HG03175 (cell line): ENCODE data around the gene POMT2.

Experiments
- ATAC-seq: cut with Tn5 transposase; IDR thresholded peaks from one replicate; pipeline ENCODE4 v1.9.1; 2021; ENCODE audit warnings: mild to moderate bottlenecking, moderate library complexity; ENCODE audit not compliant: unreplicated experiment

Gene POMT2

GRCh38 chr14:77270361-77271112 is 50.1 kb downstream of the POMT2 start:
- no peak for ATAC-seq

GRCh38 chr14:77268989-77269600 is 51.6 kb downstream of the POMT2 start:
- ATAC-seq = no peak

GRCh38 chr14:77267937-77268699 is 52.6 kb downstream of the POMT2 start:
- no peak for ATAC-seq

GRCh38 chr14:77266336-77266735 is 54.3 kb downstream of the POMT2 start:
- no peak for ATAC-seq

GRCh38 chr14:77265561-77266335 is 54.9 kb downstream of the POMT2 start:
- no peak for ATAC-seq

GRCh38 chr14:77265187-77265515 is 55.5 kb downstream of the POMT2 start:
- ATAC-seq = no peak

GRCh38 chr14:77264466-77265186 is 56.1 kb downstream of the POMT2 start:
- no peak for ATAC-seq

GRCh38 chr14:77260631-77261030 is 60.1 kb downstream of the POMT2 start:
- no peak for ATAC-seq

- ATAC-seq = no peak
Observed at GRCh38 chr14:77260199-77260598, 60.5 kb downstream of the POMT2 start.

- no peak for ATAC-seq
Observed at GRCh38 chr14:77259025-77259715, 61.5 kb downstream of the POMT2 start.

- ATAC-seq = no peak
Observed at GRCh38 chr14:77258566-77258965, 62.1 kb downstream of the POMT2 start.

GRCh38 chr14:77257700-77258099 is 63.0 kb downstream of the POMT2 start:
- no peak for ATAC-seq

- ATAC-seq = no peak
Observed at GRCh38 chr14:77256694-77257093, 64.0 kb downstream of the POMT2 start.

GRCh38 chr14:77253333-77254190 is 67.1 kb downstream of the POMT2 start:
- ATAC-seq = no peak

GRCh38 chr14:77251870-77252269 is 68.8 kb downstream of the POMT2 start:
- ATAC-seq = no peak

- ATAC-seq = no peak
Observed at GRCh38 chr14:77250927-77251326, 69.8 kb downstream of the POMT2 start.

- ATAC-seq = no peak
Observed at GRCh38 chr14:77249286-77249685, 71.4 kb downstream of the POMT2 start.

GRCh38 chr14:77248666-77249065 is 72.0 kb downstream of the POMT2 start:
- ATAC-seq = no peak

- no peak for ATAC-seq
Observed at GRCh38 chr14:77246784-77247183, 73.9 kb downstream of the POMT2 start.
